ENCODE data around the gene PIK3CD.

DNA sequence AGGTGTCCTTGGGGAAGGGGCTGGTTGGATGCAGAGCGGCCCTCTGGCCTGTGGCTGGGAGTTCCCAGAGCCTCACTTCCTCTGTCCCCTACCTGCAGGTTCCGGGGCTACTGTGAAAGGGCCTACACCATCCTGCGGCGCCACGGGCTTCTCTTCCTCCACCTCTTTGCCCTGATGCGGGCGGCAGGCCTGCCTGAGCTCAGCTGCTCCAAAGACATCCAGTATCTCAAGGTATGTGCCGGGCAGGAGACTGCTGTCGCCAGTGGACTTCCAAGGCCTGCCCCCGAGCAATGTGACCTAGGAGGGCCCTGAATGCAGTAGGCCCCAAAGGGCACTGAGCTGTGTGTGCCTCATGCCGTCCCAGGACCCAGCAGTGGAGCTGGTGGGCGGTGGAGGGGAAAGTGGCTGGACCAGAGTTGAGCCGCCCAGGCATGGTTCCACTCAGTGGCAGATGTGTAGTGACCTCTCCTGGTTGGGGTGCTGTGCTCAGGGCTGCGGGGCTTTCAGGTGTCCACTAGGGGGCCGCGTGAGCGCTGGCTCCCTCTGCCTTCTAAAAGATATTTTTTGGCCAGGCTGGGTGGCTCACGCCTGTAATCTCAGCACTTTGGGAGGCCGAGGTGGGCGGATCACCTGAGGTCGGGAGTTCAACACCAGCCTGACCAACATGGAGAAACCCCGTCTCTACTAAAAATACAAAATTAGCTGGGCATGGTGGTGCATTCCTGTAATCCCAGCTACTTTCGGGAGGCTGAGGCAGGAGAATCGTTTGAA, 73.4 kb downstream of the PIK3CD start:
- TF ChIP-seq EZH2 (IDR thresholded peaks at IDR 0.05; ENCODE audit: borderline replicate concordance, low read length) (no peak), CTCF (conservative IDR thresholded peaks at IDR 0.05 in 1 of 2, IDR thresholded peaks at IDR 0.05 in 1 of 2; ENCODE audit: extremely low read depth in 1 of 2, insufficient read depth in 1 of 2, low read depth in 1 of 2, low read length in 2 of 2) (peak; percentile 87 to 91)
